SJSA1 (cell line): ENCODE data around the gene UNC119. TPM values are rescaled to one million over a fixed set of nuclear protein-coding genes. Genes with fewer than 3 reads are reported as not detected.

Source experiments
- DNase-seq, 2 experiments: peaks; one replicate each; pipeline ENCODE4 v3.0.0-alpha.2; 2015 to 2020; ENCODE audit warnings: low spot score in 2 of 2, low read depth in 1 of 2
- H3K27ac ChIP-seq: fragments of 250-450 bp; sonication (Bioruptor Pico); 2 replicates; pipeline ENCODE4 v1.5.1; 2020; ENCODE audit warnings: mild to moderate bottlenecking, moderate library complexity
- H3K27me3 ChIP-seq: fragments of 250-450 bp; sonication (Bioruptor Pico); replicated peaks from 2 replicates; pipeline ENCODE4 v1.5.1; 2020; ENCODE audit warnings: mild to moderate bottlenecking, moderate library complexity
- H3K36me3 ChIP-seq: fragments of 250-450 bp; sonication (Bioruptor Pico); 2 replicates; pipeline ENCODE4 v1.5.1; 2020; ENCODE audit warnings: mild to moderate bottlenecking
- H3K4me1 ChIP-seq: fragments of 250-450 bp; sonication (Bioruptor Pico); replicated peaks from 2 replicates; pipeline ENCODE4 v1.6.1; 2021; ENCODE audit warnings: mild to moderate bottlenecking
- H3K4me3 ChIP-seq: fragments of 250-450 bp; sonication (Bioruptor Pico); 2 replicates; pipeline ENCODE4 v1.5.1; 2020; ENCODE audit warnings: mild to moderate bottlenecking
- H3K9me3 ChIP-seq: fragments of 250-450 bp; sonication (Bioruptor Pico); replicated peaks from 2 replicates; pipeline ENCODE4 v1.5.1; 2020; ENCODE audit warnings: mild to moderate bottlenecking
- total RNA-seq: library from RNA; depleted of rRNA; stranded (reverse); fragments of >200 nt; shearing (Covaris generic); gene quantifications from 2 replicates; pipeline ENCODE4 v1.2.3, GENCODE V29; 2014

UNC119 gene
- total RNA-seq, 1 experiment from 2014 or later = 27.2 TPM

- peaks cover 12% of the 10 kb centered on the region for H3K36me3 ChIP-seq
- no peak for DNase-seq
- no peak overlapping the region for H3K27ac ChIP-seq
- H3K4me3 ChIP-seq = no peak overlapping the region
- no peaks in the 10 kb centered on the region for H3K9me3 ChIP-seq
- H3K27me3 ChIP-seq = no peaks in the 10 kb centered on the region
- H3K4me1 ChIP-seq = no peaks in the 10 kb centered on the region
Observed at GRCh38 chr17:28544402-28545140, 7.9 kb downstream of the UNC119 start.

- Histone ChIP-seq H3K27ac (no peak overlapping the region), H3K4me1 (no peaks in the 10 kb centered on the region), H3K4me3 (no peak overlapping the region), H3K9me3 (no peaks in the 10 kb centered on the region), H3K27me3 (no peaks in the 10 kb centered on the region), H3K36me3 (peaks cover under 1% of the 10 kb centered on the region)
- DNase-seq = no peak
Observed at GRCh38 chr17:28541439-28541838, 11.0 kb downstream of the UNC119 start.

GRCh38 chr17:28540231-28540630 lies 12.2 kb downstream of the UNC119 start:
- no peaks in the 10 kb centered on the region for H3K4me1 ChIP-seq
- no peak overlapping the region for H3K27ac ChIP-seq
- no peaks in the 10 kb centered on the region for H3K9me3 ChIP-seq
- no peaks in the 10 kb centered on the region for H3K36me3 ChIP-seq
- no peaks in the 10 kb centered on the region for H3K27me3 ChIP-seq
- no peak overlapping the region for H3K4me3 ChIP-seq
- DNase-seq = no peak

GRCh38 chr17:28538296-28538895 lies 14.0 kb downstream of the UNC119 start:
- DNase-seq = no peak
- Histone ChIP-seq H3K4me3 (no peak overlapping the region), H3K27me3 (no peaks in the 10 kb centered on the region), H3K27ac (no peak overlapping the region), H3K36me3 (no peaks in the 10 kb centered on the region), H3K9me3 (no peaks in the 10 kb centered on the region), H3K4me1 (no peaks in the 10 kb centered on the region)

- Histone ChIP-seq H3K27ac (no peak overlapping the region), H3K4me1 (no peaks in the 10 kb centered on the region), H3K9me3 (no peaks in the 10 kb centered on the region), H3K27me3 (no peaks in the 10 kb centered on the region), H3K4me3 (no peak overlapping the region), H3K36me3 (no peaks in the 10 kb centered on the region)
- DNase-seq = no peak
Observed at GRCh38 chr17:28537219-28537610, 15.2 kb downstream of the UNC119 start.

- H3K27ac ChIP-seq = no peak overlapping the region
- DNase-seq = no peak
- H3K4me1 ChIP-seq = no peaks in the 10 kb centered on the region
- H3K9me3 ChIP-seq = no peaks in the 10 kb centered on the region
- no peak overlapping the region for H3K4me3 ChIP-seq
- no peaks in the 10 kb centered on the region for H3K36me3 ChIP-seq
- no peaks in the 10 kb centered on the region for H3K27me3 ChIP-seq
Observed at GRCh38 chr17:28536532-28537218, 15.7 kb downstream of the UNC119 start.

- no peaks in the 10 kb centered on the region for H3K4me1 ChIP-seq
- no peaks in the 10 kb centered on the region for H3K27me3 ChIP-seq
- no peaks in the 10 kb centered on the region for H3K36me3 ChIP-seq
- H3K9me3 ChIP-seq = no peaks in the 10 kb centered on the region
- no peak overlapping the region for H3K27ac ChIP-seq
- H3K4me3 ChIP-seq = no peak overlapping the region
- DNase-seq = no peak
Observed at GRCh38 chr17:28534740-28535375, 17.6 kb downstream of the UNC119 start.

- Histone ChIP-seq H3K27ac (no peak overlapping the region), H3K9me3 (no peaks in the 10 kb centered on the region), H3K4me1 (no peaks in the 10 kb centered on the region), H3K27me3 (no peaks in the 10 kb centered on the region), H3K36me3 (no peaks in the 10 kb centered on the region), H3K4me3 (no peak overlapping the region)
- no peak for DNase-seq
Observed at GRCh38 chr17:28533091-28533807, 19.2 kb downstream of the UNC119 start.

- Histone ChIP-seq H3K4me1 (no peaks in the 10 kb centered on the region), H3K4me3 (no peak overlapping the region), H3K36me3 (no peaks in the 10 kb centered on the region), H3K27me3 (no peaks in the 10 kb centered on the region), H3K9me3 (no peaks in the 10 kb centered on the region), H3K27ac (no peak overlapping the region)
- DNase-seq = no peak
Observed at GRCh38 chr17:28532050-28532960, 20.1 kb downstream of the UNC119 start.

- H3K9me3 ChIP-seq = no peaks in the 10 kb centered on the region
Observed at GRCh38 chr17:28530926-28531325, 21.5 kb downstream of the UNC119 start.

GRCh38 chr17:28530250-28530649 lies 22.2 kb downstream of the UNC119 start:
- no peak for DNase-seq
- H3K4me3 ChIP-seq = no peak overlapping the region
- no peaks in the 10 kb centered on the region for H3K9me3 ChIP-seq
- H3K4me1 ChIP-seq = peaks cover 2% of the 10 kb centered on the region
- H3K27ac ChIP-seq = no peak overlapping the region
- H3K27me3 ChIP-seq = no peaks in the 10 kb centered on the region
- H3K36me3 ChIP-seq = no peaks in the 10 kb centered on the region

More at GRCh38 chr17:28530926-28531325, 21.5 kb downstream of the UNC119 start:
- H3K27ac ChIP-seq = no peak overlapping the region
- no peak for DNase-seq
- H3K4me3 ChIP-seq = no peak overlapping the region
- H3K36me3 ChIP-seq = no peaks in the 10 kb centered on the region
- no peaks in the 10 kb centered on the region for H3K4me1 ChIP-seq
- no peaks in the 10 kb centered on the region for H3K27me3 ChIP-seq

- H3K4me1 ChIP-seq = peaks cover 7% of the 10 kb centered on the region
- no peaks in the 10 kb centered on the region for H3K9me3 ChIP-seq
- no peaks in the 10 kb centered on the region for H3K27me3 ChIP-seq
Observed at GRCh38 chr17:28529013-28529400, 23.4 kb downstream of the UNC119 start.

More at GRCh38 chr17:28529013-28529400, 23.4 kb downstream of the UNC119 start:
- DNase-seq = no peak
- Histone ChIP-seq H3K27ac (no peak overlapping the region), H3K4me3 (no peak overlapping the region), H3K36me3 (no peaks in the 10 kb centered on the region)
